Renal pelvis (tissue), 12 donors: Measurements from ENCODE around the gene CAPZA1. TPM values are rescaled to one million over a fixed set of nuclear protein-coding genes. Genes with fewer than 3 reads are reported as not detected.

Experiments used
- DNase-seq: peaks from one replicate; pipeline ENCODE4 v3.0.0-alpha.2; 2013
- long read RNA-seq, 16 experiments: transcript quantifications; one replicate each; lab custom pipeline, GENCODE V29; 2026
- polyA plus RNA-seq, 3 donors: library from polyadenylated mRNA; unstranded; fragments of 120-200 nt; gene quantifications; one replicate each; pipeline ENCODE4 v1.2.1, GENCODE V29; 2013; ENCODE audit not compliant: insufficient read length in 3 of 3

CAPZA1 gene
- polyA plus RNA-seq: 100 to 1,000 TPM; 127 to 128 (median 128) TPM
- long read RNA-seq, donor 1, transcript CAPZA1-201 (10 exons, 3,020 nt): major isoform, 44 of 45 reads
- long read RNA-seq, donor 1, partial matches to known transcripts: 0 of 45 reads
- long read RNA-seq, donor 1, other reads (novel, unspliced or antisense): 0 of 45 reads
- long read RNA-seq, donor 2, transcript CAPZA1-201 (10 exons, 3,020 nt): major isoform, 56 of 57 reads
- long read RNA-seq, donor 2, partial matches to known transcripts: 0 of 57 reads
- long read RNA-seq, donor 2, other reads (novel, unspliced or antisense): 0 of 57 reads
- long read RNA-seq, donor 3, transcript CAPZA1-201 (10 exons, 3,020 nt): major isoform, 50 of 212 reads
- long read RNA-seq, donor 3, partial matches to known transcripts: 162 of 212 reads
- long read RNA-seq, donor 3, other reads (novel, unspliced or antisense): 0 of 212 reads
- long read RNA-seq, donor 4, transcript CAPZA1-201 (10 exons, 3,020 nt): major isoform, 32 of 197 reads
- long read RNA-seq, donor 4, partial matches to known transcripts: 163 of 197 reads
- long read RNA-seq, donor 4, other reads (novel, unspliced or antisense): 0 of 197 reads
- long read RNA-seq, donor 5, transcript CAPZA1-201 (10 exons, 3,020 nt): major isoform, 35 of 36 reads
- long read RNA-seq, donor 5, partial matches to known transcripts: 0 of 36 reads
- long read RNA-seq, donor 5, other reads (novel, unspliced or antisense): 0 of 36 reads
- long read RNA-seq, donor 6, transcript CAPZA1-201 (10 exons, 3,020 nt): major isoform, 40 of 51 reads
- long read RNA-seq, donor 6, partial matches to known transcripts: 5 of 51 reads
- long read RNA-seq, donor 6, other reads (novel, unspliced or antisense): 0 of 51 reads
- long read RNA-seq, donor 7, transcript CAPZA1-201 (10 exons, 3,020 nt): major isoform, 60 of 67 reads
- long read RNA-seq, donor 7, partial matches to known transcripts: 5 of 67 reads
- long read RNA-seq, donor 7, other reads (novel, unspliced or antisense): 0 of 67 reads
- long read RNA-seq, donor 8, transcript CAPZA1-201 (10 exons, 3,020 nt): major isoform, 31 of 104 reads
- long read RNA-seq, donor 8, partial matches to known transcripts: 73 of 104 reads
- long read RNA-seq, donor 8, other reads (novel, unspliced or antisense): 0 of 104 reads
- long read RNA-seq, donor 9, transcript CAPZA1-201 (10 exons, 3,020 nt): major isoform, 52 of 263 reads
- long read RNA-seq, donor 9, partial matches to known transcripts: 211 of 263 reads
- long read RNA-seq, donor 9, other reads (novel, unspliced or antisense): 0 of 263 reads
- long read RNA-seq, donor 10, transcript CAPZA1-201 (10 exons, 3,020 nt): major isoform, 30 of 252 reads
- long read RNA-seq, donor 10, partial matches to known transcripts: 217 of 252 reads
- long read RNA-seq, donor 10, other reads (novel, unspliced or antisense): 0 of 252 reads
- long read RNA-seq, donor 11, transcript CAPZA1-201 (10 exons, 3,020 nt): major isoform, 32 of 34 reads
- long read RNA-seq, donor 11, partial matches to known transcripts: 0 of 34 reads
- long read RNA-seq, donor 11, other reads (novel, unspliced or antisense): 0 of 34 reads
- long read RNA-seq, donor 12, transcript CAPZA1-205 (3 exons, 739 nt): minor isoform, 6 of 89 reads
- long read RNA-seq, donor 12, transcript CAPZA1-201 (10 exons, 3,020 nt): major isoform, 61 of 89 reads
- long read RNA-seq, donor 12, partial matches to known transcripts: 21 of 89 reads
- long read RNA-seq, donor 12, other reads (novel, unspliced or antisense): 0 of 89 reads
- long read RNA-seq, donor 13, transcript CAPZA1-205 (3 exons, 739 nt): minor isoform, 6 of 31 reads
- long read RNA-seq, donor 13, transcript CAPZA1-201 (10 exons, 3,020 nt): major isoform, 19 of 31 reads
- long read RNA-seq, donor 13, partial matches to known transcripts: 5 of 31 reads
- long read RNA-seq, donor 13, other reads (novel, unspliced or antisense): 0 of 31 reads
- long read RNA-seq, donor 14: 0 reads
- long read RNA-seq, donor 15, transcript CAPZA1-201 (10 exons, 3,020 nt): major isoform, 47 of 61 reads
- long read RNA-seq, donor 15, transcript CAPZA1-205 (3 exons, 739 nt): minor isoform, 5 of 61 reads
- long read RNA-seq, donor 15, partial matches to known transcripts: 7 of 61 reads
- long read RNA-seq, donor 15, other reads (novel, unspliced or antisense): 0 of 61 reads
- long read RNA-seq, donor 16, transcript CAPZA1-201 (10 exons, 3,020 nt): major isoform, 44 of 46 reads
- long read RNA-seq, donor 16, partial matches to known transcripts: 0 of 46 reads
- long read RNA-seq, donor 16, other reads (novel, unspliced or antisense): 0 of 46 reads

- peak; percentile 92 for DNase-seq
Measured at GRCh38 chr1:112619518-112620376, at the start of gene CAPZA1. CAPZA1 (plus strand) TSS chr1:112619832; CDS start chr1:112619845, 13 bp downstream.

GRCh38 chr1:112575154-112575804 lies 44.4 kb upstream of the CAPZA1 start:
- no peak for DNase-seq

GRCh38 chr1:112576240-112576639 lies 43.4 kb upstream of the CAPZA1 start:
- no peak for DNase-seq

- DNase-seq: no peak
Measured at GRCh38 chr1:112579801-112580510, 39.7 kb upstream of the CAPZA1 start.

- no peak for DNase-seq
Measured at GRCh38 chr1:112581586-112582192, 37.9 kb upstream of the CAPZA1 start.

- DNase-seq: no peak
Measured at GRCh38 chr1:112583366-112583765, 36.3 kb upstream of the CAPZA1 start.

- no peak for DNase-seq
Measured at GRCh38 chr1:112589766-112590165, 29.9 kb upstream of the CAPZA1 start.

- no peak for DNase-seq
Measured at GRCh38 chr1:112594208-112594876, 25.3 kb upstream of the CAPZA1 start.

- no peak for DNase-seq
Measured at GRCh38 chr1:112599477-112599876, 20.2 kb upstream of the CAPZA1 start.

- no peak for DNase-seq
Measured at GRCh38 chr1:112603012-112603411, 16.6 kb upstream of the CAPZA1 start.

- no peak for DNase-seq
Measured at GRCh38 chr1:112603541-112603940, 16.1 kb upstream of the CAPZA1 start.

- DNase-seq: no peak
Measured at GRCh38 chr1:112605633-112606327, 13.9 kb upstream of the CAPZA1 start.

- no peak for DNase-seq
Measured at GRCh38 chr1:112614460-112615065, 5.1 kb upstream of the CAPZA1 start.

GRCh38 chr1:112618114-112618720 lies 1.4 kb upstream of the CAPZA1 start:
- DNase-seq: no peak
